K562 treated with DMSO at 1 percent for 48 hours (cell line): ENCODE data around the gene DGKZ. TPM values are rescaled to one million over a fixed set of nuclear protein-coding genes. Genes with fewer than 3 reads are reported as not detected.

ENCODE experiments used
- total RNA-seq: library from RNA; unstranded; fragments of 300-600 nt; gene quantifications from 2 replicates; pipeline ENCODE4 v1.2.3, GENCODE V29; 2022; ENCODE audit warnings: low replicate concordance; ENCODE audit errors: extremely low read depth

DGKZ gene
- not detected in 2 replicates for total RNA-seq

GRCh38 chr11:46346886-46347636 lies at the start of gene DGKZ:
Gene DGKZ, plus strand, starts transcription at chr11:46347463. Its CDS starts 197 bp downstream, at chr11:46347660.

GRCh38 chr11:46381048-46381818 lies 34.0 kb downstream of the DGKZ start, which contains the start of gene MDK:
Gene MDK, plus strand, starts transcription at chr11:46381669. Its CDS starts 389 bp downstream, at chr11:46382058.

GRCh38 chr11:46391578-46392420 lies 44.5 kb downstream of the DGKZ start, which contains the start of gene CHRM4:
Gene CHRM4, minus strand, starts transcription at chr11:46391776. Its CDS starts 5,219 bp downstream, at chr11:46386557.

Other genes starting within 250 kb of the DGKZ start
- gene PHF21A, start 226.0 kb upstream of the DGKZ start, total RNA-seq: not detected in 2 replicates
- not detected in 2 replicates for gene CREB3L1, start 69.8 kb upstream of the DGKZ start, total RNA-seq
- not detected in 2 replicates for gene MDK, start 34.2 kb downstream of the DGKZ start, total RNA-seq
- gene CHRM4, start 44.3 kb downstream of the DGKZ start, total RNA-seq: not detected in 2 replicates
- gene AMBRA1, start 246.6 kb downstream of the DGKZ start, total RNA-seq: not detected in 2 replicates